ENCODE results near the gene GALP. TPM values are rescaled to one million over a fixed set of nuclear protein-coding genes. Genes with fewer than 3 reads are reported as not detected.
"Not testable (repeated sequence)": the region's sequence is repeated elsewhere in the genome, so short reads cannot be mapped to it uniquely, and the experiment has no call there.

The GALP gene
- total RNA-seq, 2 experiments from 2014 or later = not detected

- H3K9me3 Mint-ChIP-seq = no peaks in the 10 kb centered on the region
- peak; percentile 77 for ATAC-seq (ENCODE audit: low read depth)
- H3K27ac Mint-ChIP-seq = no peak overlapping the region
- peak overlapping the region; percentile 70 for H3K4me3 Mint-ChIP-seq
- POLR2A ChIA-PET = no interaction called here
- peaks cover 8% of the 10 kb centered on the region for H3K4me1 Mint-ChIP-seq
- peak; percentile 39 for DNase-seq
- peaks cover 19% of the 10 kb centered on the region for H3K27me3 Mint-ChIP-seq
- no peaks in the 10 kb centered on the region for H3K36me3 Mint-ChIP-seq
These were observed 41.5 kb downstream of the GALP start for GRCh38 chr19:56217039-56217949.

GRCh38 chr19:56218961-56219360 is 43.2 kb downstream of the GALP start:
- ATAC-seq (ENCODE audit: low read depth) = no peak
- Mint-ChIP-seq H3K4me1 (peaks cover 8% of the 10 kb centered on the region), H3K27me3 (peaks cover 19% of the 10 kb centered on the region), H3K9me3 (no peaks in the 10 kb centered on the region), H3K36me3 (no peaks in the 10 kb centered on the region), H3K4me3 (no peak overlapping the region), H3K27ac (no peak overlapping the region)
- POLR2A ChIA-PET = no interaction called here
- DNase-seq = no peak

GRCh38 chr19:56221442-56221841 is 45.6 kb downstream of the GALP start:
- POLR2A ChIA-PET; H3K9me3 Mint-ChIP-seq; DNase-seq; ATAC-seq (ENCODE audit: low read depth); H3K27me3 Mint-ChIP-seq; H3K4me1 Mint-ChIP-seq; H3K27ac Mint-ChIP-seq; H3K36me3 Mint-ChIP-seq; H3K4me3 Mint-ChIP-seq: not testable (repeated sequence)

GRCh38 chr19:56221851-56222250 is 46.0 kb downstream of the GALP start:
- ATAC-seq (ENCODE audit: low read depth) (no peak), DNase-seq (no peak)
- POLR2A ChIA-PET = no interaction called here
- Mint-ChIP-seq H3K4me1 (peaks cover 6% of the 10 kb centered on the region), H3K9me3 (no peaks in the 10 kb centered on the region), H3K27ac (no peak overlapping the region), H3K36me3 (no peaks in the 10 kb centered on the region), H3K4me3 (no peak overlapping the region), H3K27me3 (peaks cover 7% of the 10 kb centered on the region)

- H3K27ac Mint-ChIP-seq = no peak overlapping the region
- no peaks in the 10 kb centered on the region for H3K9me3 Mint-ChIP-seq
- no peak overlapping the region for H3K4me3 Mint-ChIP-seq
- H3K36me3 Mint-ChIP-seq = no peaks in the 10 kb centered on the region
- DNase-seq (no peak), ATAC-seq (ENCODE audit: low read depth) (no peak)
- peaks cover 2% of the 10 kb centered on the region for H3K4me1 Mint-ChIP-seq
- peaks cover 4% of the 10 kb centered on the region for H3K27me3 Mint-ChIP-seq
- POLR2A ChIA-PET = no interaction called here
These were observed 47.1 kb downstream of the GALP start for GRCh38 chr19:56222901-56223300.

- Mint-ChIP-seq H3K4me1 (no peaks in the 10 kb centered on the region), H3K27me3 (peaks cover 2% of the 10 kb centered on the region), H3K4me3 (no peak overlapping the region), H3K9me3 (no peaks in the 10 kb centered on the region), H3K36me3 (no peaks in the 10 kb centered on the region), H3K27ac (no peak overlapping the region)
- ATAC-seq (ENCODE audit: low read depth) = no peak
- POLR2A ChIA-PET = no interaction called here
- DNase-seq = no peak
These were observed 47.7 kb downstream of the GALP start for GRCh38 chr19:56223481-56223880.

Other genes starting within 250 kb of the GALP start
- gene NLRP13, start 243.7 kb upstream of the GALP start, total RNA-seq = not detected
- gene NLRP8, start 228.2 kb upstream of the GALP start, total RNA-seq = not detected
- gene NLRP5, start 189.2 kb upstream of the GALP start, total RNA-seq = not detected
- 10 to 100 TPM; 29.1 to 32.2 TPM for gene ZNF787, start 54.7 kb upstream of the GALP start, total RNA-seq
- gene ZNF444, start 34.7 kb upstream of the GALP start, total RNA-seq = 10 to 100 TPM; 31.7 to 37.4 TPM
- gene ZSCAN5B, start 21.8 kb downstream of the GALP start, total RNA-seq = under 1 TPM in 1 of 2 experiments, not detected in 1; 0.20 TPM
- not detected for gene ZSCAN5C, start 26.3 kb downstream of the GALP start, total RNA-seq
- 1 to 10 TPM; 1.2 to 1.7 TPM for gene EDDM13, start 96.7 kb downstream of the GALP start, total RNA-seq
- gene ZSCAN5A, start 138.8 kb downstream of the GALP start, total RNA-seq = 10 to 100 TPM in 1 of 2 experiments, 1 to 10 TPM in 1; 9.7 to 11.7 TPM
- gene ZNF582, start 217.5 kb downstream of the GALP start, total RNA-seq = 1 to 10 TPM; 5.0 to 5.5 TPM
- gene ZNF583, start 228.3 kb downstream of the GALP start, total RNA-seq = 1 to 10 TPM; 8.5 to 9.2 TPM